GM19463 (cell line): ENCODE measurements around the gene CLASP1.
"Not testable (repeated sequence)": the region's sequence is repeated elsewhere in the genome, so short reads cannot be mapped to it uniquely, and the experiment has no call there.

Source experiments
- ATAC-seq: cut with Tn5 transposase; IDR thresholded peaks from one replicate; pipeline ENCODE4 v1.9.1; 2021; ENCODE audit warnings: mild to moderate bottlenecking, moderate library complexity; ENCODE audit not compliant: unreplicated experiment

CLASP1 gene

DNA sequence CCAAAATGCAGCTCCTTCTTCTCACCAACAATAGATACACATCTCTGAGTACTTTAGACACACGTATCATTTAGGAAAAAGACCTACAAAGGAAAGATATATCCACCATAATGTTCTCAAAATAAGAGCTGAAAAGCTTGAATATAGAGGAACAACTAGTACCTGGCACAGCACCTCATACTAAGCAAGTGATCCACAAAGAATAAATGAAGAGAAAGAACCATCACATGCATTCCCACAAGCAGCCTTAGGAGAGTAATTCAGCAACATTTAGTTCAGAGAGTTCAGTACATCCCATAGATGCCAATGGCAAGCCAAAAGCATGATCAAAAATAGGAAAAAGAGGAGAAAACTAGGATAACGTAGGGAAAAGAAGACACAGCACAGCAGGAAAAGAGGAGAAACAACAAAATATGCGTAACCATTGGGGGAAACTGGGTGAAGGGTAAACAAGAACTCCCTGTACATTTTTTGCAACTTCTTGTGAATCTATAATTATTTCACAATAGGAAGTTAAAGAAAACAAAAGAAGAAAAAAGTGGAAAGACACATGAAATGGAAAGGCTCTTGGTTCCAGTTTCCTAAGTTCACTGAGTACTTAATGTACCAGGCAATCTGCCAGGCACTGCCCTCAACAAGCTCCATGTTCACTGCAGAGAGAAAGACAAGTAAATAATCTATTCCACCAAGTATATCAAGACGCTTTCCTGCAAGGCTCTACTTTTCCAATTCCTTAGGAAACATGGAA, 22.3 kb downstream of the CLASP1 start:
- ATAC-seq, result no peak

DNA sequence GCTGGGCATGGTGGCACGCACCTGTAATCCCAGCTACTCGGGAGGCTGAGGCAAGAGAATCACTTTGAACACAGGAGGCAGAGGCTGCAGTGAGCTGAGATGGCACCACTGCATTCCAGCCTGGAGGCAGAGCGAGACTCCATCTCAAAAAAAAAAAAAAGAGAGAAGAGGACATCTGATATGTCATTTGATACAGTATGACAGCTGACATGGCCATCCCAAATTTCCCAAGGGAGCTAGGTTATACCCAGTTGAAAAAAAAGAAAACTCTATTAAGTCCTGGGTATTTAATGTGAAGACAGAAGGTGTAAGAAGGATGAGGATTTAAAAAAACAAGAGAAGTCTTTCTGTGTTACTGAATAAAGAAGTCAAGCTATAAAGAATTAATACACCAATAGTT, 23.3 kb downstream of the CLASP1 start:
- no peak for ATAC-seq

DNA sequence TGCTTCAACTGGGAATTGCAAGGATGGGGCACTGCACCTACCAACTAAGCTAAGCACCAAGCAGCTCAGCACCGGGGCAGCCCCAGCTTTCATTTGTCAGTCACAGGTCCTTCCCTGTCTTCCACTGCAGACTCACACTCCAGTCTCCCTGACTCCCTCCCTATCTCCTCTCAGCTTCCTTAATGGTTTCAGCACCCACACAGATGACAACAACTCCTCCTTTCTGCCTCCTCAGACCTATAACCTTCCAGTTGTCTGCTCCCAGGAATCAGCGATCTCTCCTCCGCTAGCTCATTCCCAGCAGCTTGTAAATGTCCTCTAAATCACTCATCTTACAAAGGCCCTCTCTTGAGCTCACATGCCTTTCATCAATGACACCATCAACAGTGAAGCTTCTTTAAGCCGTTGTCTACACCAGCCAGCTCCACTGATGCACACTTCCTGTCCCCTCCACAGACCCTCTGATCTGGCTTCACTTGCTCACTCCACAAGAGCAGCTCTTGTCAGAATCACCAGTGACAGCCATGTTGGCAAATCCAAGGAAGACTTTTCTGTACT, 32.1 kb downstream of the CLASP1 start:
- ATAC-seq, result peak; percentile 51

DNA sequence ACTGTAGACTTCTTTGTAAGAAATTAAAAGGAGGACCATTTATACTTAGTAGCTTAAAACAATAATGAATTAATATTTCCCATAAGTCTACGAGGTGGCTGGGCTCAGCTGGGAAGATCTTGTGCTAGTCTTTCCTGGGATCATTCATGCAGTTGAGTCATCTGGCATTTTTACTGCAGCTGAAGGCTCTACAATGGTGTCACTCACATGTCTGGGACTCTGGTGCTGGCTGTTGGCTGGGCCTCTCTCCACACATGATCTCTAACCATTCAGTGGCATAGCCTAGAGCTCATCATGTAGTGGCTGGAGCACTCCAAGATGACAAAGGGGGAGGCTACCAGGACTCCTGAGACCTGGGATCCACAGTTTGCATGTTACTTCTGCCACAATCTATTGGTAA, 35.5 kb downstream of the CLASP1 start:
- no peak for ATAC-seq

DNA sequence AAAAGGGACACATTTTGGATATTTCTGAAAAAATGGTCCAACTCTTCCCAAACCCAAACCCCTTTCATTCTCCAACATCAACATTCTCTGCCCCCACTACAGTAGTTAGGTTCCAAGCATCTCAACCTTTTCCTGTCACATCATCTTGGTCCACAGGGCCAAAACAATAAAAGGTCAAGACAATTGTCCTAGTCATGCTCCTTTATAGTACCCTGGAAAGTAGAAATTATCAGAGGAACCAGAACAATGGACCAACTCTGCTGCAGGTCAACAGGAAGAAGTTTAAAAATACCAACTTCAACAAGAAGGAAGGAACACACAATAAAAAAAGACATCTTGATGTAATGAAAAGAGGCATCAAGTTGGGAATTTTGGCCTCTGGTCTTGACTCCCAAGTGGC, 36.1 kb downstream of the CLASP1 start:
- no peak for ATAC-seq

DNA sequence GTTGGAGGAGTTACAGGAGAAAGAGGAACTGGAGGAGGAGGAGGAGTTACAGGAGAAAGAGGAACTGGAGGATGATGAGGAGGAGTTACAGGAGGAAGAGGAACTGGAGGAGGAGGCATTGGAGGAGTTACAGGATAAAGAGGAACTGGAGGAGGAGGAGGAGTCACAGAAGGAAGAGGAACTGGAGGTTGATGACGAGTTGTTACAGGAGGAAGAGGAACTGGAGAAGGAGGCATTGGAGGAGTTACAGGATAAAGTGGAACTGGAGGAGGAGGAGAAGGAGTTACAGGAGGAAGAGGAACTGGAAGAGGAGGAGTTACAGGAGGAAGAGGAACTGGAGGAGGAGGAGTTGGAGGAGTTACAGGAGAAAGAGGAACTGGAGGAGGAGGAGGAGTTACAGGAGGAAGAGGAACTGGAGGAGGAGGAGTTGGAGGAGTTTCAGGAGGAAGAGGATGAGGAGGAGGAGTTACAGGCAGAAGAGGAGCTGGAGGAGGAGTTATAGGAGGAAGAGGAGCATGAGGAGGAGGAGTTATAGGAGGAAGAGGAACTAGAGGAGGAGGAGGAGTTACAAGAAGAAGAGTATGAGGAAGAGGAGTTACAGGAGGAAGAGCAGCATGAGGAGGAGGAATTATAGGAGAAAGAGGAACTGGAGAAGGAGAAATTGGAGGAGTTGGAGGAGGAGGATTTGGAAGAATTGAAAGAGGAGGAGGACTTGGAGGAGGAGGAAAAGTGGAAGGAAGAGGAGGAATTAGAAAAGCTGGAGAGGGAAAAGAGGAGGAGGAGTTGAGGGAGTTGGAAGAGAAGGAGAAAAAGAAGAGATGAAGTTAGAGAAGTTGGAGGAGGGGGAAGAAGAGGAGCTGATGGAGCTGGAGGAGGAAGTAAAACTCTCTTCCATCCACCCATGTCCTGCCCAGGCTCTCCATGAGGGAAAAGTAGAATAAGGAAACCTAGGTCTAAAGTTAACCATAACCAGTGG, 37.2 kb downstream of the CLASP1 start:
- ATAC-seq, result no peak

DNA sequence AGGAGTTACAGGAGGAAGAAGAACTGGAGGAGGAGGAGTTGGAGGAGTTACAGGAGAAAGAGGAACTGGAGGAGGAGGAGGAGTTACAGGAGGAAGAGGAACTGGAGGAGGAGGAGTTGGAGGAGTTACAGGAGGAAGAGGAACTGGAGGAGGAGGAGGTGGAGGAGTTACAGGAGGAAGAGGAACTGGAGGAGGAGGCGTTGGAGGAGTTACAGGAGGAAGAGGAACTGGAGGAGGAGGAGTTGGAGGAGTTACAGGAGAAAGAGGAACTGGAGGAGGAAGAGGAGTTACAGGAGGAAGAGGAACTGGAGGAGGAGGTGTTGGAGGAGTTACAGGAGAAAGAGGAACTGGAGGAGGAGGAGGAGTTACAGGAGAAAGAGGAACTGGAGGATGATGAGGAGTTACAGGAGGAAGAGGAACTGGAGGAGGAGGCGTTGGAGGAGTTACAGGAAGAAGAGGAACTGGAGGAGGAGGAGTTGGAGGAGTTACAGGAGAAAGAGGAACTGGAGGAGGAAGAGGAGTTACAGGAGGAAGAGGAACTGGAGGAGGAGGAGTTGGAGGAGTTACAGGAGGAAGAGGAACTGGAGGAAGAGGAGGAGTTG, 38.1 kb downstream of the CLASP1 start:
- ATAC-seq, result not testable (repeated sequence)

DNA sequence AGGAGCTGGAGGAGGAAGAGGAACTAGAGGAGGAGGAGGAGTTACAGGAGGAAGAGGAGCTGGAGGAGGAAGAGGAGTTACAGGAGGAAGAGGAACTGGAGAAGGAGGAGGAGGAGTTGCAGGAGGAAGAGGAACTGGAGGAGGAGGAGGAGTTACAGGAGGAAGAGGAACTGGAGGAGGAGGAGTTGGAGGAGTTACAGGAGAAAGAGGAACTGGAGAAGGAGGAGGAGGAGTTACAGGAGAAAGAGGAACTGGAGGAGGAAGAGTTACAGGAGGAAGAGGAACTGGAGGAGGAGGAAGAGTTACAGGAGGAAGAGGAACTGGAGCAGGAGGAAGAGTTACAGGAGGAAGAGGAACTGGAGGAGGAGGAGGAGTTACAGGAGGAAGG, 38.8 kb downstream of the CLASP1 start:
- ATAC-seq, result not testable (repeated sequence)

DNA sequence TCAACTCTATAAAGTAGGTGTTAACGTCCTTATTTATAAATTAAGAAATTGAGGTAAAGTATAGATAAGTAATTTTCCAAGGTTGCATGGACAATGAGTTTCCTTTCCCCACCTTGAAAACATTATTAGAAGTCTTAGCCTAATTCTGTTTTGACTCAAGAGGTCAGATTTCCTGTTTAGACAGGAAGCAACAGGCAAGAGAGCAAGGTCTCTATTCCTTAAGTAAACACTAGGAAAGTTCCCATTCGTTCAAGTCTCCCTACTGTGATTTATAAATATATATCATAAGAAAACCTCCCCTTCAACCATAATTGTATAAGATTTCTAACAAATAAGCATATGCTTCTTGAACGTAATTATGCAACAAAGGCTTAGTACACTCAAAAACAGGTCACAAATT, 40.3 kb downstream of the CLASP1 start:
- no peak for ATAC-seq

DNA sequence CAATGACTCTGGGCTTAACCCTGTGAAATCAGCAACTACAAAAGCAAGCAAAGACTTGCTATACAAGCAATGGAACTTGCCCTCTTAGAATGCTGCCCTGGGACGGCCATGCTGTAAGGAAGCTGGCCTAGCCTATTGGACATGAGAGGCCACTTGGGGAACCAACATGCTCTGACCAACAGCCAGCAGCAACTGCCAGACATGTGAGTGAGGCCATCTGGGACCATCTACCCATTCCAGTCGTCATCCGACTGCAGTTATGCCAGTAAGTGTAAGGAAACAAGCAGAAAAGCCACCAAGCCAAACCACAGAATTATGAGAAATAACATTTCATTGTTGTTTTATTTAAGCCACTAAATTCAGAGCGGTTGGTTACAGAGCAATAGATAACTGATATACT, 40.9 kb downstream of the CLASP1 start:
- no peak for ATAC-seq

DNA sequence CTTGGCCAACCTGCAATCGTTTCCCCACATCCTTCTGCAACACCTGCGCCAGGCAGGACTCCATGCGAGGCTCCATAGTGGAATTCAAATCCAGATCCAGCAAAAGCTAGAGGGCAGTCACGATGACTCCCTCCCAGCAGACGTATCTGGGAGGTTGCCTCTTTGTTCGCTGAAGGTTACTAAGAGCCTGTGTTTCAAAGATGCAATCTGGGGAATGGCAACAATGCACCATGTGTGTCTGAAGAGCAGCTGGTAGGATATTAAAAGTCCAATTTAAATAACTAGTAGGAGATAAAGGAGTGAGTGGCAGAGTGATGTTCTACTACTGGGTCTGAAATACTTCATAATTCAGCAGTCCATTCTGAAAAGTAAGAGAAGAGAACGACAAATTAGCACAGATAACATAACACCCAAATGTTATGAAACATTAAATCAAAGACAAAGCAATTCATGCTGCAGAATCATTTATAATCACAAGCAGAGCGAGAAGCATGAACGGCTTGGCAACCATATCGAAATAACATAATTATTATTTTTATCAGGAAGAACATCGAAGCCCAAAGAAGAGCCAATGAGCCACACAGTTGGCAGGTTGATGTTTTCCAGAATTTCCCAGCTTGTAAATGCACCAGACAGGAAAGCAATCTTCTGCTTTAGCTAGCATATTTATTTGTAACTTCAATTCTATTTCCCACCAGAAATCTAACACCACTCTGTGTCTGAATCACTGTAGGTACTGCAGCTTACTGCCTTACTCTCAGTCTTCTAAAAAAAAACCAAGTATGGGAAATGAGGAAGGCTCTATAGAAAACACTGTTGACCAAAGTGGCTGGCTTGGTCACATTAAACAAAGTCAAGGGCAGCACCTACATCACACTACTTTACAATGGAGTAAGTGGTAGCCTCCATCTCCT, 43.2 kb downstream of the CLASP1 start:
- ATAC-seq, result no peak

DNA sequence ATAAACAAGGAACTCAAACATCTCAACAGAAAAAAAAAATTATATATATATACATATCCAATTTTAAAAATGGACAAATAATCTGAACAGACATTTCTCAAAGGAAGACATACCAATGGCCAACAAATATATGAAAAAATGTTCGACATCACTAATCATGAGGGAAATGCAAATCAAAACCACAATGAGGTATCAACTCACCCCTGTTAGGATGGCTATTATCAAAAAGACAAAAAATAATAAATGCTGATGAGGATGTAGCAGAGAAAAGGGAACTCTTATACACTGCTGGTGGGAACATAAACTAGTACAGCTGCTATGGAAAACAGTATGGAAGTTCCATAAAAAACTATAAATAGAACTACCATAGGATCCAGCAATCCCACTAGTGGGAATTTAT, 46.1 kb downstream of the CLASP1 start:
- no peak for ATAC-seq

DNA sequence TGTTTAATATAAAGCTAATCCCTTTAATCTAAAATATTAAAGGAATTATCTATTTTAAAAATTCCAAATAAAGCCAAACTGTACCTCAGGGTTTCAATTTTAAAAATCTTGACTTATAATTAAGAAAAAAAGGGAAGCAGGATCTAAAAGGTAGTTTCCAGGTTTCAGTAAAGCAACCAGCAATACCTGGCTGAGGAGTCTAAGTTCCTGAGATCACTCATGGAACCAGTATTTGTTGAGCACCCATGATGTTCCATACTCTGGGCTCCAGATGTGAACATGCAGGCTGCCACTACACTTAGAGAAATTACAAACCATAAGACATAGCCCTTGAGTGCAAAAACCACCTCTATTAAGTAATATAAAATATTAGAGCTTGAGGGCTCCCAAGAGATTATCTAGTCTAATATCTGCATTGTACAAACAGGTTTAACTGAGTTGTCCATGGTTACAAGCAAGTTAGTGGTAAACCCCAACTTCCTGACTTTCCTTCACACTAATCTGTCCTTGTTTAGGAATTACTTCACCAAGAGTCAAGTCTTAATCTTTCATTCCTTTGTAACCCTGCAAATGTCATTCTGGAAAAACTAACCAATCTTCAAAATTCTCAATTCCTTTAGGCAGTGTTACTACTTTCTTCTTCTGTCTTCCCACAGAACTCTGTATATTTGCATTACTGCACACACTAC, 49.2 kb downstream of the CLASP1 start:
- ATAC-seq, result peak; percentile 38

DNA sequence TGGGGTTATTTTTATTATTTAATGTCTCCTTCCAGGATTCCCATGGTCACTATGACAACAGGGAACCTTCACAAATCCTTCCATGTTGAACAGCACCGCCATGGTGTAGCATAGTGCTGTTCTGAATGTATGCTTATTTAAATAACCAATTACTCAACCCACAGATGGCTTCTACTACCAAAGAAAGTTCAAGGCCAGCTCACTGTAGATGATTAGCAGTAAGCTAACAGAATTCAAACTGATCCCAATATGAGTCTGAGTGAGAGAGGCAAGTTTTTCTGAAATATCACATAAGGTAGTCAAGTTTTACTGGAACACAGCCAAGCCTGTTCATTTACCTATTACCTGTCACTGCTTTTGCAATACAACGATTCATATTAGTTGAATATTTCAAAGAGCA, 51.2 kb downstream of the CLASP1 start:
- ATAC-seq, result peak; percentile 33

DNA sequence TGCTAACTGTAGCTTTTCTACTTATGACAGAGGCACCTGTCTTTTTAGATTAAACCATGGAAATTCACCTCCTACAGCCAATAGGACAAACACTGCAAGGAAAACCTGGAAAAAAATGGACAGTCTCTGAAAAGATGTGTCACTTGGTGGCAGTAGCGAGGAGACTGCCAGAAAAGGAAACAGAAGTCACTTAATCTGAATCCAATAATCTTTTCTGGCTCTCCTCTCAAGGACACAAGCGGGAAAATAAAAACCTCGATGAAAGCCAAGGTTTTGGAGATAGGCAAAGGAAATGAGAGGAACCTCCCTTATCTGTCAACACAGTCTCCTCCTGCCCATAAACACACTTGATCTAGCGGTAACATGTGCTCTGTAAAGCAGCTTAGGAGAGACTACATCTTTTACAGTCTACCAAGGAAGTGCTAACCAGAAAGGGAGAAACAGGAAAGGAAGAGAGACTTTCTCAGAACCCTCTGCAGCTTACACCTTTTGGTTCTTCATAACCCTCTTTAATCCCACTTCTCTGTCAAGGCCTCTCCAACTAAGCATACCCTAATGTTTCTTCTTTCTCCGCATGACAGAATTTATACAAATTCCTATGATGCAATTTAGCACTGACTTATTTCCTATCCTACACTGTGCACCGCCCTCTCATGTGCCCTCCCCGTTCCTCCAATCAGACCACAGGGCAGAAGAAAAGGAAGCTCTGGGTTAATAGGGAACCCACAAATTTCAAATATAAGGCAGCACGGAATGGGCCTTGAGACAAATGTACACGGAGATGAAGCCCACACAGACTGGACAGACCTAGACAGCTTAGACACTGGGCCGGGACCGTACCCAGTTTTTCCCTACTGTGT, 52.8 kb downstream of the CLASP1 start:
- peak; percentile 51 for ATAC-seq

DNA sequence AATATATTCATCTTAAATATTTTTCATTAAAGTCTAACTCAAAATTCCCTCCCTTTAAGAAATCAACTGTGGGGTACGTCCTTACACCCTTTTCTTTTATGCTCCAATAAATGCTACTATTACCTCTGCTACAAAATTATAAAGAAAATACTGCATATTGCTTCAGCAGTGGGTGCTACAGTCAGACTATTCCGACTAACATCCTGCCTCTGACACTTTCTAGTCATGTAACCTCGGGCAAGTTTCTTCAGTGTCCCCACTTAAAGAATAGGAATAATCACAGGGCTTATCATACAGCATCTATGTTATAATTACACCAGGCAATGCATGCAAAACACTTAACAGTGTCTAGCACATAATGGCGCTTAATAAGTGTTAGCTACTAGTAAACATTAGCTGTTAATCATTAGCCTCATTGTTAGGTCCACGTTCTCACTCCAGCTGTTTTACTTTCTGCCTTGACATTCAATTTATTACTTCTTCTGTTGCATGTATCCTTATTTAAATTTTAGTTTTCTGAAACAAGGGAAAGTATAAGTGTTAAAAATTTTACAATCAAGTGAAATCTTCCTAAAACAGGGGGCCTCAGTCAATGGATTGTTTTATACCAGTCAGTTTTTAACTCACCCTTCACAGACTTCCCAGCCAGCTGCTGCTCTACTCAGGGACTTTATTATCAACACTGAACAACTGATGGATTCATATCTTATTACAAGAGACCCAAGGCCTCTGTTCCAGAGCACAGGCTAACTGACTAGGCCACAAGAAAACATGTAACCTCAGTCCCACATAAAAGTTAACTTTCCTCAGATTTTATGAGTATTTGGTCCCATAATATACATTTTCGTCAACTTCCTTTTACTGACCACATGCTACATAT, 54.0 kb downstream of the CLASP1 start:
- no peak for ATAC-seq

DNA sequence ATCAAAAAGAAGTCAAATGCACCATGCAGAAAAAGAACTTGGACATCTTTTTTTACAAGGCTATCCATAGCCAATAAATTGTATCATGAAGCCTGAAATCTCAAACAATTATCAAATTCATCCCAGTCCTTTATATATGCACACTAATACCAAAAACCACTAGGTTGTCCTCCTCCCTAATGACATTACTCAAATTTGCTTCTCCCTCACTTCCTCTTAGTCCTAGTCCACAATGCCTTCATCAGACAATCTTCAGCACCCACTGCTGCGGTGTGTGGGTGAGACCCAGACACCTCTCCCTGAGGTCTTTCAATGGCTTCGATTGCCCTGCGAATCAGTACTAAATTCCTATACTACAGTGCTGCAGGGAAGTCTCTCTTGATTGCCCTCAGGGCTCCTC, 58.1 kb downstream of the CLASP1 start:
- no peak for ATAC-seq

DNA sequence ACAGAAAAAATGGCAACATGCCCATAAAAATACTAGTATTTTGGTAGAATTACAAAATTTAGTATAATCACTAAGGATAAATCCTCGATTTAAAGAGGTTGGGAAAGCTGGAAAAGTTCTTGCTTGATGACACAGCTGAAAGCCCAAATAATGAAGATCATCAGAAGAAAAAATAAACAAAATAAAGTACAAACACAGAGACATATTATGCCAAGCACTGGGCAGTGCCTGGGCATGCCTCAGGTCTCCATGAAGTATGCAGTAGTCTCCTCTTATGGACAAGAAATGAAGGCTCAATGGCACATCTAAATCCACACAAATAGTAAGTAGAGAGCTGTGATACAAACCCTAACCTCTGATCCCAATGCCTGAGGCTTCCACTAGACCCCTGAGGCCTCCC, 60.9 kb downstream of the CLASP1 start:
- no peak for ATAC-seq
